ENCODE data around the gene FOXL1. TPM values are rescaled to one million over a fixed set of nuclear protein-coding genes. Genes with fewer than 3 reads are reported as not detected.

FOXL1 gene
- total RNA-seq, 1 donor from 2014 or later, result 0.07 TPM

GRCh38 chr16:86558355-86559193 lies 19.8 kb upstream of the FOXL1 start:
- no peaks in the 10 kb centered on the region for H3K36me3 ChIP-seq
- Mint-ChIP-seq H3K27ac (no peak overlapping the region), H3K9me3 (no peaks in the 10 kb centered on the region), H3K27me3 (ENCODE audit: insufficient read depth, low read depth) (peaks cover 15% of the 10 kb centered on the region), H3K4me3 (no peak overlapping the region), H3K4me1 (peaks cover 28% of the 10 kb centered on the region), H3K36me3 (no peaks in the 10 kb centered on the region)
- H4K20me1 ChIP-seq (ENCODE audit: low read depth), result no peaks in the 10 kb centered on the region
- H3K27ac ChIP-seq, result no peak overlapping the region
- no peak for DNase-seq (ENCODE audit: low spot score)
- H3K4me1 ChIP-seq, result no peaks in the 10 kb centered on the region
- no peak overlapping the region for H3K4me2 ChIP-seq
- no peak overlapping the region for H3K4me3 ChIP-seq
- no peak overlapping the region for H2AFZ ChIP-seq (replicated peaks)
- H3K79me2 ChIP-seq (ENCODE audit: low read depth), result peaks cover 13% of the 10 kb centered on the region
- H3K9ac ChIP-seq, result no peak overlapping the region
- H3K9me3 ChIP-seq (ENCODE audit: low read depth), result no peaks in the 10 kb centered on the region
- no peak for TF ChIP-seq EZH2 (IDR thresholded peaks at IDR 0.05)
- TF ChIP-seq EZH2phosphoT487 (IDR thresholded peaks at IDR 0.05), result no peak
- no peak for TF ChIP-seq CTCF (IDR thresholded peaks at IDR 0.05)
- H3K27me3 ChIP-seq, result peaks cover 20% of the 10 kb centered on the region
- peaks cover 7% of the 10 kb centered on the region for H3F3A ChIP-seq (ENCODE audit: low read depth)

GRCh38 chr16:86559802-86560305 lies 18.5 kb upstream of the FOXL1 start:
- Mint-ChIP-seq H3K4me1 (peaks cover 26% of the 10 kb centered on the region), H3K27ac (no peak overlapping the region)
- no peaks in the 10 kb centered on the region for H3K36me3 ChIP-seq

GRCh38 chr16:86562356-86562755 lies 16.0 kb upstream of the FOXL1 start:
- peaks cover 39% of the 10 kb centered on the region for H3K27me3 Mint-ChIP-seq (ENCODE audit: insufficient read depth, low read depth)
- Histone ChIP-seq H3F3A (ENCODE audit: low read depth) (peaks cover 17% of the 10 kb centered on the region), H2AFZ (replicated peaks) (no peak overlapping the region), H3K4me3 (no peak overlapping the region), H4K20me1 (ENCODE audit: low read depth) (peaks cover 24% of the 10 kb centered on the region), H3K9me3 (ENCODE audit: low read depth) (no peaks in the 10 kb centered on the region), H3K4me1 (peaks cover 21% of the 10 kb centered on the region), H3K27ac (no peak overlapping the region), H3K9ac (no peak overlapping the region), H3K36me3 (no peaks in the 10 kb centered on the region), H3K4me2 (no peak overlapping the region), H3K27me3 (peaks cover 57% of the 10 kb centered on the region), H3K79me2 (ENCODE audit: low read depth) (no peaks in the 10 kb centered on the region)
- TF ChIP-seq EZH2phosphoT487 (IDR thresholded peaks at IDR 0.05) (no peak), CTCF (IDR thresholded peaks at IDR 0.05) (no peak), EZH2 (IDR thresholded peaks at IDR 0.05) (no peak)
- no peaks in the 10 kb centered on the region for H3K9me3 Mint-ChIP-seq
- H3K4me3 Mint-ChIP-seq, result no peak overlapping the region
- H3K4me1 Mint-ChIP-seq, result peaks cover 16% of the 10 kb centered on the region
- no peak for DNase-seq (ENCODE audit: low spot score)
- H3K27ac Mint-ChIP-seq, result no peak overlapping the region
- H3K36me3 Mint-ChIP-seq, result no peaks in the 10 kb centered on the region

More at GRCh38 chr16:86559802-86560305, 18.5 kb upstream of the FOXL1 start:
- H3K4me1 ChIP-seq, result peaks cover 6% of the 10 kb centered on the region
- no peak overlapping the region for H3K9ac ChIP-seq
- H2AFZ ChIP-seq (replicated peaks), result no peak overlapping the region
- H4K20me1 ChIP-seq (ENCODE audit: low read depth), result peaks cover 9% of the 10 kb centered on the region
- H3K27ac ChIP-seq, result no peak overlapping the region
- H3K4me3 ChIP-seq, result no peak overlapping the region
- no peak overlapping the region for H3K4me2 ChIP-seq
- no peaks in the 10 kb centered on the region for H3K9me3 Mint-ChIP-seq
- H3F3A ChIP-seq (ENCODE audit: low read depth), result peaks cover 7% of the 10 kb centered on the region
- TF ChIP-seq CTCF (IDR thresholded peaks at IDR 0.05) (no peak), EZH2 (IDR thresholded peaks at IDR 0.05) (no peak), EZH2phosphoT487 (IDR thresholded peaks at IDR 0.05) (no peak)
- no peak for DNase-seq (ENCODE audit: low spot score)
- H3K27me3 ChIP-seq, result peaks cover 32% of the 10 kb centered on the region
- peaks cover 23% of the 10 kb centered on the region for H3K27me3 Mint-ChIP-seq (ENCODE audit: insufficient read depth, low read depth)
- no peak overlapping the region for H3K4me3 Mint-ChIP-seq
- H3K36me3 Mint-ChIP-seq, result no peaks in the 10 kb centered on the region
- H3K79me2 ChIP-seq (ENCODE audit: low read depth), result no peaks in the 10 kb centered on the region
- no peaks in the 10 kb centered on the region for H3K9me3 ChIP-seq (ENCODE audit: low read depth)

Measured in neural progenitor cell (in vitro differentiated cells).